Heart left ventricle (tissue), 16 donors: ENCODE measurements around the gene CHST9. TPM values are rescaled to one million over a fixed set of nuclear protein-coding genes. Genes with fewer than 3 reads are reported as not detected.

Source experiments
- ATAC-seq, 4 donors: fragments of 200-7000 bp; cut with Tn5 transposase; one replicate each; pipeline ENCODE4 v1.9.1; 2020 to 2022; ENCODE audit warnings: moderate library complexity in 4 of 4, mild to moderate bottlenecking in 3 of 4, moderate number of reproducible peaks in 1 of 4
- DNase-seq, 5 donors: peaks; one replicate each; pipeline ENCODE4 v3.0.0-alpha.2; 2020
- H3K27ac ChIP-seq, 12 donors: fragments of 200-600 bp; sonication (generic) in 4 of 12; one replicate each; pipeline versions ENCODE4 v1.5.0 to v1.8.0; 2016 to 2022; ENCODE audit warnings: mild to moderate bottlenecking in 2 of 12
- H3K27me3 ChIP-seq, 9 donors: fragments of 200-600 bp; sonication (generic) in 2 of 9; one replicate each; pipeline versions ENCODE4 v1.5.1 to v1.8.0; 2016 to 2022; ENCODE audit warnings: mild to moderate bottlenecking in 3 of 9
- H3K36me3 ChIP-seq, 9 donors: fragments of 200-600 bp; sonication (generic) in 2 of 9; one replicate each; pipeline versions ENCODE4 v1.5.0 to v1.8.0; 2018 to 2022; ENCODE audit warnings: mild to moderate bottlenecking in 2 of 9
- H3K4me1 ChIP-seq, 12 donors: fragments of 200-600 bp; sonication (generic) in 4 of 12; one replicate each; pipeline versions ENCODE4 v1.5.0 to v1.8.0; 2016 to 2022; ENCODE audit warnings: mild to moderate bottlenecking in 3 of 12
- H3K4me3 ChIP-seq, 12 donors: fragments of 200-600 bp; sonication (generic) in 4 of 12; one replicate each; pipeline versions ENCODE4 v1.5.0 to v1.8.0; 2017 to 2022; ENCODE audit warnings: mild to moderate bottlenecking in 9 of 12, moderate library complexity in 4 of 12
- H3K9me3 ChIP-seq, 12 donors: fragments of 200-600 bp; sonication (generic) in 4 of 12; one replicate each; pipeline versions ENCODE4 v1.5.0 to v1.8.0; 2016 to 2022; ENCODE audit warnings: mild to moderate bottlenecking in 1 of 12
- CTCF ChIP-seq, 12 donors: fragments of 200-600 bp; sonication (generic) in 4 of 12; IDR thresholded peaks; one replicate each; pipeline versions ENCODE4 v1.5.0 to v1.8.0; 2018 to 2022; ENCODE audit warnings: antibody characterized with exemption in 12 of 12, mild to moderate bottlenecking in 5 of 12
- POLR2A ChIP-seq, 2 donors: fragments of 450-650 bp; IDR thresholded peaks; one replicate each; pipeline ENCODE4 v1.6.1; 2017; ENCODE audit warnings: antibody characterized with exemption in 2 of 2, mild to moderate bottlenecking in 2 of 2, moderate library complexity in 2 of 2
- WGBS, 4 donors: extraction: QIAGEN DNeasy Blood & Tissue Kit in 2 of 4; methylation state at CpG; one replicate each; pipeline versions ENCODE4 v1.1.5 to v1.1.7; 2013 to 2018; 5-methylcytosine and 5-hydroxymethylcytosine counted together
- intact Hi-C, 10 donors: fragments of 100-400 bp; cut with DNase I; formaldehyde crosslinking; loops; one replicate each; pipeline versions ENCODE4 v1.11.1 to v1.14.2; 2022
- polyA plus RNA-seq, 2 donors: library from polyadenylated mRNA; stranded (reverse); fragments of 200-250 nt; gene quantifications; one replicate each; pipeline ENCODE4 v1.2.3, GENCODE V29; 2013
- total RNA-seq, 9 donors: library from RNA; depleted of rRNA in 2 of 9; stranded (reverse); fragments of >200 nt in 2 of 9; fragmentation: NEBNext Ultra II Directional in 3 of 9; extraction: Animal tissue kit (Norgen Biotek cat#: 25700) in 3 of 9; gene quantifications; one replicate each; pipeline versions ENCODE4 v1.1.0 to v1.2.4, GENCODE V29; 2016 to 2023
- donor health status: ischemic (EF 13 %, LVEDD 7.1; RV severe dilation, severe dysfunction).
- donor health status: healthy with polysubstance abuse.
- donor health status: DM: no; HTN: yes; CAD: no.
- donor health status: DM: no; HTN: no; CAD: no.
- donor health status: ischemic (EF 25% LVEDD 6.9; RV normal size, moderate dysfunction).
- donor health status: ischemic (EF 25% LVEDD 5.7; RV mildly dilated, moderate dysfunction).
- donor health status: healthy.
- donor health status: DM: yes; HTN: yes; CAD: no.
- donor health status: ischemic (EF 35%, LVEDD 5.7; RV mildly dilated, moderate dysfunction).
- donor health status: nonischemic (EF 11% LVEDD 7.7; RV severe dilation, severe dysfunction).
- donor health status: DM: yes; HTN: yes; CAD: no.
- donor health status: PGD.
- donor health status: ischemic (EF 29% LVEDD 5.4; RV normal size, mild dysfunction).
- donor health status: nonischemic (EF 23%, LVEDD 6.1; RV moderate dilation, normal function).

CHST9 gene
- total and polyA plus RNA-seq, 11 donors = 0.03 to 20.2 (median 4.1) TPM

- Histone ChIP-seq H3K27ac (no peak overlapping the region), H3K27me3 (no peaks in the 10 kb centered on the region), H3K4me1 (peaks cover 0 to 2% (median 0%) of the 10 kb centered on the region in 12 donors), H3K36me3 (no peaks in the 10 kb centered on the region), H3K4me3 (no peak overlapping the region), H3K9me3 (no peaks in the 10 kb centered on the region)
- intact Hi-C loops = no loop called here
- WGBS, 4 donors = 76 to 96% (median 83%) methylated on average over 2 of the region's 2 CpGs
- TF ChIP-seq CTCF (IDR thresholded peaks at IDR 0.05) (no peak), POLR2A (IDR thresholded peaks at IDR 0.05) (no peak)
- DNase-seq (no peak), ATAC-seq (no peak)
Observed at GRCh38 chr18:26875040-26875654, 310.0 kb downstream of the CHST9 start.

DNA sequence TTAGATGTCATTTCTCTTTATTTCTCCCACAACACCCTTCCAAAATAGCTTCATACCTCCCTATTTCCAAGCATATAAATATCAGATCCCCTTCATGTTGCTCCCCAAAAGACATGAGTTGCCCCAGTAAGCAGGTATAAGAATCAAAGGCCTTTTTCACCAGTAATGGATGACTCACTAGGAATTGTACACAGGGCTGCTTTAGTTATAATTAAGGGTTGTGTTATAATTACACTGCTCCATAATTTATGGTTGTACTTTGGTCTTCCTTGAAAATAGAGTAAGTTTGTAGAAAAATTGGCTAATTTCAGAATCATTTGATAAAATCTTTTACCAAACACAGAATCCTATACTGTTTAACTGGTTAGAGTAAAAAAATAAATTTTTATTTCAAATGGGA is 310.8 kb downstream of the CHST9 start:
- Histone ChIP-seq H3K9me3 (no peaks in the 10 kb centered on the region), H3K4me1 (peaks cover 0 to 5% (median 0%) of the 10 kb centered on the region in 12 donors), H3K4me3 (no peak overlapping the region), H3K27ac (no peak overlapping the region), H3K27me3 (no peaks in the 10 kb centered on the region), H3K36me3 (no peaks in the 10 kb centered on the region)
- intact Hi-C loops = no loop called here
- DNase-seq (no peak), ATAC-seq (no peak)
- TF ChIP-seq POLR2A (IDR thresholded peaks at IDR 0.05) (no peak), CTCF (IDR thresholded peaks at IDR 0.05) (no peak)

DNA sequence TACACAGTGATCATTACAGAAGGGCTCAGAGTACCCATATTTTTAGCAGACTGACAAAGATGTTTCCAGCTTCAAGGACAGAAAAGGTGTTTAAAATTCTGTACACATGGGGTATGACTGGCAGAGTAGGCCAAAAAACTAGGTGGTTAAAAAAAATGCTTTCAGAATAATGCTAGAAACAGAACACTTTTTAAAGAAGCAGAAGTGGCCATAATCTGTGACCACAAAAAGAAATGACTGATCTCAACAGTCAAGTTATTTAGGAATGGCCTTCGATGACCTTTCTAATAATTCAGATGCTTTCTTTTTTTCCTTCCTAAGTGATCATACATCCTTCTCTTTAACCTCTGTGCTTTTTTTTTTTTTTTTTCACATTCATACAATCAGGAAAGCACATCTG is 315.5 kb downstream of the CHST9 start:
- Histone ChIP-seq H3K36me3 (no peaks in the 10 kb centered on the region), H3K27me3 (peaks cover 0 to 10% (median 0%) of the 10 kb centered on the region in 9 donors), H3K4me1 (peaks cover 0 to 16% (median 0%) of the 10 kb centered on the region in 12 donors), H3K9me3 (no peaks in the 10 kb centered on the region), H3K4me3 (no peak overlapping the region), H3K27ac (no peak overlapping the region)
- DNase-seq = no peak
- intact Hi-C loops = no loop called here
- no peak for ATAC-seq
- TF ChIP-seq POLR2A (IDR thresholded peaks at IDR 0.05) (no peak), CTCF (IDR thresholded peaks at IDR 0.05) (no peak)
- WGBS, 4 donors = 79 to 93% (median 87%) methylated on average over 1 of the region's 1 CpG

- Histone ChIP-seq H3K27me3 (peaks cover 0 to 12% (median 0%) of the 10 kb centered on the region in 9 donors), H3K27ac (peak overlapping the region in 1 of 12 donors; percentile 12), H3K4me1 (peaks cover 0 to 16% (median 0%) of the 10 kb centered on the region in 12 donors), H3K36me3 (no peaks in the 10 kb centered on the region), H3K9me3 (no peaks in the 10 kb centered on the region), H3K4me3 (no peak overlapping the region)
- 38 to 57% (median 41%) methylated on average over 6 of the region's 6 CpGs for WGBS, 4 donors
- ATAC-seq = no peak
- DNase-seq = no peak
- no peak for TF ChIP-seq POLR2A (IDR thresholded peaks at IDR 0.05)
- intact Hi-C loops = no loop called here
Observed at GRCh38 chr18:26868968-26869586, 316.0 kb downstream of the CHST9 start.
